ENCODE data around the gene SCAMP5. TPM values are rescaled to one million over a fixed set of nuclear protein-coding genes. Genes with fewer than 3 reads are reported as not detected.

Gene SCAMP5
- total RNA-seq, 2 donors from 2014 or later = 6.1 to 24.4 TPM

- no peak for TF ChIP-seq POLR2AphosphoS5 (IDR thresholded peaks at IDR 0.05)
- no peaks in the 10 kb centered on the region for H3K36me3 ChIP-seq
- H3K9me3 ChIP-seq = no peaks in the 10 kb centered on the region
- intact Hi-C loops (cut with DNase I) = no loop called here
- WGBS = 77% methylated on average over 3 of the region's 3 CpGs
- H3K27ac ChIP-seq = no peak overlapping the region
- DNase-seq (ENCODE audit: low spot score) = no peak
- H3K4me1 ChIP-seq (replicated peaks) = no peaks in the 10 kb centered on the region
- no peaks in the 10 kb centered on the region for H3K27me3 ChIP-seq (replicated peaks; ENCODE audit: insufficient read depth)
- no peak overlapping the region for H3K4me3 ChIP-seq
Measured at GRCh38 chr15:75038231-75038630, 42.9 kb downstream of the SCAMP5 start.

GRCh38 chr15:75042730-75043508 lies 47.6 kb downstream of the SCAMP5 start:
- TF ChIP-seq POLR2AphosphoS5 (IDR thresholded peaks at IDR 0.05) = no peak
- TF ChIP-seq CTCF (IDR thresholded peaks at IDR 0.05) = peak in 2 of 4 experiments; percentile 27 to 66
- TF ChIP-seq POLR2A (IDR thresholded peaks at IDR 0.05) = peak; percentile 15
- WGBS = 71% methylated on average over 12 of the region's 12 CpGs
- Histone ChIP-seq H3K27me3 (replicated peaks; ENCODE audit: insufficient read depth) (no peaks in the 10 kb centered on the region), H3K36me3 (no peaks in the 10 kb centered on the region), H3K4me3 (no peak overlapping the region), H3K9me3 (no peaks in the 10 kb centered on the region), H3K4me1 (replicated peaks) (peaks cover 11% of the 10 kb centered on the region), H3K27ac (peak overlapping the region; percentile 52 to 62)
- intact Hi-C loops (cut with DNase I) = no loop called here
- DNase-seq (ENCODE audit: low spot score) = no peak

- Histone ChIP-seq H3K27ac (peak overlapping the region; percentile 52 to 62), H3K4me1 (replicated peaks) (peaks cover 11% of the 10 kb centered on the region), H3K9me3 (no peaks in the 10 kb centered on the region), H3K4me3 (no peak overlapping the region), H3K36me3 (no peaks in the 10 kb centered on the region), H3K27me3 (replicated peaks; ENCODE audit: insufficient read depth) (no peaks in the 10 kb centered on the region)
- peak; percentile 47 for DNase-seq (ENCODE audit: low spot score)
- TF ChIP-seq POLR2A (IDR thresholded peaks at IDR 0.05) (no peak), CTCF (IDR thresholded peaks at IDR 0.05) (peak in 2 of 4 experiments; percentile 17 to 43), POLR2AphosphoS5 (IDR thresholded peaks at IDR 0.05) (peak; percentile 63)
- intact Hi-C loops (cut with DNase I) = no loop called here
- 57% methylated on average over 20 of the region's 20 CpGs for WGBS
Measured at GRCh38 chr15:75043509-75044257, 48.3 kb downstream of the SCAMP5 start.

- no peaks in the 10 kb centered on the region for H3K36me3 ChIP-seq
- no peak overlapping the region for H3K4me3 ChIP-seq
- no peaks in the 10 kb centered on the region for H3K9me3 ChIP-seq
- H3K27me3 ChIP-seq (replicated peaks; ENCODE audit: insufficient read depth) = no peaks in the 10 kb centered on the region
- peaks cover 11% of the 10 kb centered on the region for H3K4me1 ChIP-seq (replicated peaks)
- intact Hi-C loops (cut with DNase I) = no loop called here
- 86% methylated on average over 14 of the region's 14 CpGs for WGBS
- peak overlapping the region; percentile 24 to 62 for H3K27ac ChIP-seq
- DNase-seq (ENCODE audit: low spot score) = no peak
- TF ChIP-seq POLR2AphosphoS5 (IDR thresholded peaks at IDR 0.05) (no peak), POLR2A (IDR thresholded peaks at IDR 0.05) (no peak), CTCF (IDR thresholded peaks at IDR 0.05) (no peak)
Measured at GRCh38 chr15:75044258-75044878, 49.0 kb downstream of the SCAMP5 start.

GRCh38 chr15:75045332-75046015 lies 50.1 kb downstream of the SCAMP5 start:
- WGBS = 94% methylated on average over 6 of the region's 6 CpGs
- Histone ChIP-seq H3K4me1 (replicated peaks) (peaks cover 11% of the 10 kb centered on the region), H3K27me3 (replicated peaks; ENCODE audit: insufficient read depth) (no peaks in the 10 kb centered on the region), H3K9me3 (no peaks in the 10 kb centered on the region), H3K27ac (no peak overlapping the region), H3K4me3 (no peak overlapping the region), H3K36me3 (no peaks in the 10 kb centered on the region)
- intact Hi-C loops (cut with DNase I) = no loop called here
- DNase-seq (ENCODE audit: low spot score) = no peak
- TF ChIP-seq CTCF (IDR thresholded peaks at IDR 0.05) (no peak), POLR2AphosphoS5 (IDR thresholded peaks at IDR 0.05) (no peak), POLR2A (IDR thresholded peaks at IDR 0.05) (no peak)
